DOHH2 (cell line): ENCODE results near the gene PRKCH.

Experiments
- EZH2phosphoT487 ChIP-seq: fragments of 200-600 bp; sonication (generic); IDR thresholded peaks from 2 replicates; pipeline ENCODE4 v1.6.1; 2017; ENCODE audit warnings: borderline replicate concordance, mild to moderate bottlenecking, antibody characterized with exemption, low read length, moderate library complexity, mixed read lengths
- TF ChIP-seq, protein P1 (sequence below): fragments of 200-600 bp; sonication (generic); IDR thresholded peaks from one replicate; pipeline ENCODE4 v1.5.1; 2014; ENCODE audit warnings: antibody characterized with exemption, mild to moderate bottlenecking, low read depth, low read length; ENCODE audit not compliant: poor library complexity, severe bottlenecking

DNA sequence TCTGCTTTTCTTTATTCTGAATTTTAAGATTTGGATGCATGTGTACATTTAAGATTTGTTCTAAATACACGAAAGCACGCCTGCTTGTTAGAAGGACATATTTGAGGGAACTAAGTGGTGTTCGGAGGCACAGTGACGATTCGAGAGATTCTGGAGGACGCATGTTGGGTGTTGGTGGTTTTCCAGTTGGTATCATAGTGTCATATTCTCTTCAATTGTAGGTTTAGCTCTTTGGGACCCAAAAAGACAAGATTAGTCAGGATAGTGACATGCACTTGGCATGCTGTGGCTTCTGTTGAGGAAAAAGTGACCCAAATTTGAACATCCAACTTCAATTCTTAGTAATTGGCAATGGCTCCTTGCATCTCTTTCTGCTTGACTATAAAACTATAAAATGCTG, 30.1 kb downstream of the PRKCH start:
- TF ChIP-seq, protein P1, sequence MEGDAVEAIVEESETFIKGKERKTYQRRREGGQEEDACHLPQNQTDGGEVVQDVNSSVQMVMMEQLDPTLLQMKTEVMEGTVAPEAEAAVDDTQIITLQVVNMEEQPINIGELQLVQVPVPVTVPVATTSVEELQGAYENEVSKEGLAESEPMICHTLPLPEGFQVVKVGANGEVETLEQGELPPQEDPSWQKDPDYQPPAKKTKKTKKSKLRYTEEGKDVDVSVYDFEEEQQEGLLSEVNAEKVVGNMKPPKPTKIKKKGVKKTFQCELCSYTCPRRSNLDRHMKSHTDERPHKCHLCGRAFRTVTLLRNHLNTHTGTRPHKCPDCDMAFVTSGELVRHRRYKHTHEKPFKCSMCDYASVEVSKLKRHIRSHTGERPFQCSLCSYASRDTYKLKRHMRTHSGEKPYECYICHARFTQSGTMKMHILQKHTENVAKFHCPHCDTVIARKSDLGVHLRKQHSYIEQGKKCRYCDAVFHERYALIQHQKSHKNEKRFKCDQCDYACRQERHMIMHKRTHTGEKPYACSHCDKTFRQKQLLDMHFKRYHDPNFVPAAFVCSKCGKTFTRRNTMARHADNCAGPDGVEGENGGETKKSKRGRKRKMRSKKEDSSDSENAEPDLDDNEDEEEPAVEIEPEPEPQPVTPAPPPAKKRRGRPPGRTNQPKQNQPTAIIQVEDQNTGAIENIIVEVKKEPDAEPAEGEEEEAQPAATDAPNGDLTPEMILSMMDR = no peak
- TF ChIP-seq EZH2phosphoT487 = no peak
